ENCODE results near the gene SMNDC1. TPM values are rescaled to one million over a fixed set of nuclear protein-coding genes. Genes with fewer than 3 reads are reported as not detected.

The SMNDC1 gene
- total and polyA plus RNA-seq, 2 of the 4 experiments (the other 2 are of a cell fraction): 3.9 to 15.1 TPM

DNA sequence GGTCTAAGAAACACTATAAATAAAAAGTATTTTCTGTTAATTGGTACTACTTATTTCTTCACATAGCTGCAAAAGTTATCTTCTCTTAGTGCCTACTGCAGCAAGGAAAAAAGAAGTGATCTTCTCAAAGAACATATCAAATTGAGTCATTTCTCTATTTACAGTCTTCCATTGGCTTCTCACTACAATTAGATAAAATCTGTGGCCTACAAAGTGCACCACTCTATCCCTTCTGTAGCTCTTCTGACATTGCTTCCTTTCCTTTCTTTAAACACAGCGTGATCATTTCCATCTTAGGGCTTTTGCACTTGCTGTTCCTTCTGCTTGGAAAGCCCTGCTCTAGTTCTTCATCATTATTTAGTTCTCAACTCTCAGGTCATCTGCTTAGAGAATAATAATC is 52.6 kb downstream of the SMNDC1 start:
- H3K9me3 ChIP-seq (ENCODE audit: control insufficient read depth, insufficient read depth, low read length): no peaks in the 10 kb centered on the region
- no peak overlapping the region for H3K4me3 ChIP-seq (ENCODE audit: insufficient read depth, low read depth, low read length)
- no peak for TF ChIP-seq CEBPB (IDR thresholded peaks at IDR 0.05; ENCODE audit: low read depth, low read length)
- no peak for TF ChIP-seq CHD1 (IDR thresholded peaks at IDR 0.05; ENCODE audit: low read depth, low read length)
- no peak for TF ChIP-seq POLR2A (IDR thresholded peaks at IDR 0.05; ENCODE audit: low read depth, low read length)
- no peak for TF ChIP-seq BHLHE40 (IDR thresholded peaks at IDR 0.05; ENCODE audit: low read depth, low read length)
- no peak for TF ChIP-seq RAD21 (IDR thresholded peaks at IDR 0.05; ENCODE audit: low read length)
- no peak for TF ChIP-seq MAZ (IDR thresholded peaks at IDR 0.05; ENCODE audit: borderline replicate concordance, low read depth, low read length)
- no peak for TF ChIP-seq RFX5 (IDR thresholded peaks at IDR 0.05; ENCODE audit: low read depth, low read length)
- no peak for TF ChIP-seq FOS (IDR thresholded peaks at IDR 0.05; ENCODE audit: low read depth, low read length)
- no peak for TF ChIP-seq RCOR1 (IDR thresholded peaks at IDR 0.05; ENCODE audit: insufficient replicate concordance, low read length)
- TF ChIP-seq, protein P1, sequence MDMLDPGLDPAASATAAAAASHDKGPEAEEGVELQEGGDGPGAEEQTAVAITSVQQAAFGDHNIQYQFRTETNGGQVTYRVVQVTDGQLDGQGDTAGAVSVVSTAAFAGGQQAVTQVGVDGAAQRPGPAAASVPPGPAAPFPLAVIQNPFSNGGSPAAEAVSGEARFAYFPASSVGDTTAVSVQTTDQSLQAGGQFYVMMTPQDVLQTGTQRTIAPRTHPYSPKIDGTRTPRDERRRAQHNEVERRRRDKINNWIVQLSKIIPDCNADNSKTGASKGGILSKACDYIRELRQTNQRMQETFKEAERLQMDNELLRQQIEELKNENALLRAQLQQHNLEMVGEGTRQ (IDR thresholded peaks at IDR 0.05; ENCODE audit: low read depth, low read length): no peak
- no peak for TF ChIP-seq MXI1 (IDR thresholded peaks at IDR 0.05; ENCODE audit: borderline replicate concordance, low read depth, low read length)
- TF ChIP-seq, protein P2, sequence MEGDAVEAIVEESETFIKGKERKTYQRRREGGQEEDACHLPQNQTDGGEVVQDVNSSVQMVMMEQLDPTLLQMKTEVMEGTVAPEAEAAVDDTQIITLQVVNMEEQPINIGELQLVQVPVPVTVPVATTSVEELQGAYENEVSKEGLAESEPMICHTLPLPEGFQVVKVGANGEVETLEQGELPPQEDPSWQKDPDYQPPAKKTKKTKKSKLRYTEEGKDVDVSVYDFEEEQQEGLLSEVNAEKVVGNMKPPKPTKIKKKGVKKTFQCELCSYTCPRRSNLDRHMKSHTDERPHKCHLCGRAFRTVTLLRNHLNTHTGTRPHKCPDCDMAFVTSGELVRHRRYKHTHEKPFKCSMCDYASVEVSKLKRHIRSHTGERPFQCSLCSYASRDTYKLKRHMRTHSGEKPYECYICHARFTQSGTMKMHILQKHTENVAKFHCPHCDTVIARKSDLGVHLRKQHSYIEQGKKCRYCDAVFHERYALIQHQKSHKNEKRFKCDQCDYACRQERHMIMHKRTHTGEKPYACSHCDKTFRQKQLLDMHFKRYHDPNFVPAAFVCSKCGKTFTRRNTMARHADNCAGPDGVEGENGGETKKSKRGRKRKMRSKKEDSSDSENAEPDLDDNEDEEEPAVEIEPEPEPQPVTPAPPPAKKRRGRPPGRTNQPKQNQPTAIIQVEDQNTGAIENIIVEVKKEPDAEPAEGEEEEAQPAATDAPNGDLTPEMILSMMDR (conservative IDR thresholded peaks at IDR 0.05; ENCODE audit: low read depth, low read length): no peak
- no peak for TF ChIP-seq SMC3 (IDR thresholded peaks at IDR 0.05; ENCODE audit: low read depth, low read length)
- no peak for TF ChIP-seq NFE2L2 (IDR thresholded peaks at IDR 0.05; ENCODE audit: low read depth, low read length)
- TF ChIP-seq, protein P3, sequence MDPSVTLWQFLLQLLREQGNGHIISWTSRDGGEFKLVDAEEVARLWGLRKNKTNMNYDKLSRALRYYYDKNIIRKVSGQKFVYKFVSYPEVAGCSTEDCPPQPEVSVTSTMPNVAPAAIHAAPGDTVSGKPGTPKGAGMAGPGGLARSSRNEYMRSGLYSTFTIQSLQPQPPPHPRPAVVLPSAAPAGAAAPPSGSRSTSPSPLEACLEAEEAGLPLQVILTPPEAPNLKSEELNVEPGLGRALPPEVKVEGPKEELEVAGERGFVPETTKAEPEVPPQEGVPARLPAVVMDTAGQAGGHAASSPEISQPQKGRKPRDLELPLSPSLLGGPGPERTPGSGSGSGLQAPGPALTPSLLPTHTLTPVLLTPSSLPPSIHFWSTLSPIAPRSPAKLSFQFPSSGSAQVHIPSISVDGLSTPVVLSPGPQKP (IDR thresholded peaks at IDR 0.05; ENCODE audit: borderline replicate concordance, low read depth, low read length): no peak
- no peak overlapping the region for H4K5ac ChIP-seq (ENCODE audit: low read depth, low read length)
- BruUV-seq (replicated peaks): no TSS peak
- no peaks in the 10 kb centered on the region for H3K4me1 ChIP-seq (ENCODE audit: control insufficient read depth, insufficient read depth, low read length)
- no peaks in the 10 kb centered on the region for H3K36me3 ChIP-seq (ENCODE audit: control insufficient read depth, insufficient read depth, low read length)
- no peak overlapping the region for H3K23ac ChIP-seq (ENCODE audit: low read depth, low read length)
- no peaks in the 10 kb centered on the region for H3K9me1 ChIP-seq (ENCODE audit: insufficient read depth, low read length)
- no peaks in the 10 kb centered on the region for H3K27me3 ChIP-seq (ENCODE audit: control insufficient read depth, insufficient read depth, low read length)
- no peak overlapping the region for H2AK5ac ChIP-seq (ENCODE audit: low read depth, low read length)
- intact Hi-C loops (cut with micrococcal nuclease) (no loop called here), in situ Hi-C loops (cut with MboI; ENCODE audit: low sequenced_read_pairs) (no loop called here), dilution Hi-C loops (cut with HindIII; ENCODE audit: low sequenced_read_pairs, unreplicated experiment) (no loop called here)
- H3K9ac ChIP-seq (ENCODE audit: low read depth, low read length): no peak overlapping the region
- CTCF ChIA-PET: no interaction called here
- H2BK20ac ChIP-seq (ENCODE audit: low read depth, low read length): no peak overlapping the region
- no peak overlapping the region for H2BK5ac ChIP-seq (ENCODE audit: low read depth, low read length, poor library complexity, severe bottlenecking)
- DNase-seq (no peak), ATAC-seq (ENCODE audit: low read depth) (no peak)
- 82% methylated on average over 1 of the region's 1 CpG; no CpG with 5 or more reads in 1 of the 2 experiments for WGBS, 2 experiments (ENCODE audit: extremely low coverage in 2 of 2, insufficient read length in 1 of 2)
- no peak overlapping the region for H4K91ac ChIP-seq (ENCODE audit: insufficient read depth, low read depth, low read length)
- no peak overlapping the region for H2BK120ac ChIP-seq (ENCODE audit: low read depth, low read length)
- POLR2A ChIA-PET (ENCODE audit: unreplicated experiment): no interaction called here
- H2AK9ac ChIP-seq (replicated peaks; ENCODE audit: low read depth, low read length, poor library complexity): no peak overlapping the region
- H3K4ac ChIP-seq (ENCODE audit: low read depth, low read length): no peak overlapping the region
- no peak overlapping the region for H2BK15ac ChIP-seq (ENCODE audit: low read depth, low read length)
- no peak overlapping the region for H3K4me2 ChIP-seq (ENCODE audit: low read depth, low read length)
- no peak overlapping the region for H3K18ac ChIP-seq (ENCODE audit: low read depth, low read length)
- H4K20me1 ChIP-seq (ENCODE audit: insufficient read depth, low read length): no peaks in the 10 kb centered on the region
- H4K8ac ChIP-seq (ENCODE audit: low read depth in 2 of 2, low read length in 2 of 2): no peak overlapping the region
- no peaks in the 10 kb centered on the region for H3K79me1 ChIP-seq (ENCODE audit: low read depth in 1 of 2, low read length in 2 of 2)
- no peak overlapping the region for H3K14ac ChIP-seq (replicated peaks; ENCODE audit: low read depth, low read length)
- no peak overlapping the region for H3K27ac ChIP-seq (ENCODE audit: insufficient read depth, low read length)
- H2AFZ ChIP-seq (replicated peaks; ENCODE audit: low read length, poor library complexity): no peak overlapping the region
- no peak overlapping the region for H3K56ac ChIP-seq (ENCODE audit: extremely low read depth, insufficient read depth, low read length)
